HG03575 (cell line): ENCODE results near the gene ERV3-1.
"Not testable (repeated sequence)": the region's sequence is repeated elsewhere in the genome, so short reads cannot be mapped to it uniquely, and the experiment has no call there.

ENCODE experiments used
- ATAC-seq: cut with Tn5 transposase; IDR thresholded peaks from one replicate; pipeline ENCODE4 v1.9.1; 2021; ENCODE audit not compliant: unreplicated experiment, insufficient number of reproducible peaks, low FRiP score; ENCODE audit errors: extremely low read depth

Gene ERV3-1

GRCh38 chr7:65002972-65003585, 3.4 kb downstream of the ERV3-1 start:
- ATAC-seq = no peak

GRCh38 chr7:65001291-65001814, 5.1 kb downstream of the ERV3-1 start:
- no peak for ATAC-seq

GRCh38 chr7:64999165-65000004, 7.1 kb downstream of the ERV3-1 start:
- ATAC-seq = peak; percentile 72

GRCh38 chr7:64998865-64999164, 7.7 kb downstream of the ERV3-1 start:
- no peak for ATAC-seq

- ATAC-seq = no peak
Observed at GRCh38 chr7:64997927-64998391, 8.5 kb downstream of the ERV3-1 start.

GRCh38 chr7:64997164-64997908, 9.2 kb downstream of the ERV3-1 start:
- no peak for ATAC-seq

- ATAC-seq = no peak
Observed at GRCh38 chr7:64996305-64996704, 10.2 kb downstream of the ERV3-1 start.

DNA sequence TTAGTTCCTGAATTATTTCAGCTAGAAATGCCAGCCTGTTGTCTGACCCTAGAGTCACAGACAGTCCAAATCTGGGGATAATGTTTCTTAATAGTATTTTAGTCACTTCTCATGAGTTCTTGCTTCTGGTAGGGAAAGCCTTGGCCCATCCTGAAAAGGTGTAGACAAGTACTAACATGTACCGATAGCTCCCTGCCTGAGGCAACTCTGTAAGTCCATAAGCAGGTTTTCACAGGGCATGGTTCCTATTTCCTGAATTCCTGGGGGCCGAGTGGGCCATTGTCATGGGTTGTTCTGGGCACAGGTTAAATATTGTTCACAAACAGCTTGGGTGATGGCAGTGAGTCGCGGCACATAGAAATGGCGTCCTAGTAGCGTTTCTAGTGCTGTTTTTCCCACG, 12.6 kb downstream of the ERV3-1 start:
- ATAC-seq = no peak

DNA sequence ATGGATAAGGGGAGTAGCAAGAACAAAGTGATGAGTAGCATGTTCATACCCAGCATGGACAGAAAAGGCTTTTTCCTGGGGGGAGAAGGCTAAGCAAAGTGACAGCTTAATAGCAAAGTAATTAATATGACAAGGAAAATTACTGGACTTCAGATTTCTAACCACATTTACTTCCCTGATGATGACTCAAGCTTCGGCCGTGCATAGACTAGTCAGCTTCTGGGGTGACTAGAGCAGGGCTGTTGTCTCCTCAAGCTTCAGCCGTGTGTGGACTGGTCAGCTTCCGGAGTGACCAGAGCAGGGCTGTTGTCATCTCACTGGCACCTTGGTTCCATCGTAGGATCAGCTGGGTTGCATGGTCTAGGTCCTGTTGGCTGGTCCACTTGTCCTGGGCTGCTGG, 13.5 kb downstream of the ERV3-1 start:
- ATAC-seq = no peak

GRCh38 chr7:64990936-64991335, 15.6 kb downstream of the ERV3-1 start, which contains the start of gene ZNF117:
ZNF117 (minus strand) TSS chr7:64991036.
- no peak for ATAC-seq

GRCh38 chr7:64990216-64990615, 16.3 kb downstream of the ERV3-1 start:
- no peak for ATAC-seq

GRCh38 chr7:64978497-64979203, 27.8 kb downstream of the ERV3-1 start:
- ATAC-seq = no peak

DNA sequence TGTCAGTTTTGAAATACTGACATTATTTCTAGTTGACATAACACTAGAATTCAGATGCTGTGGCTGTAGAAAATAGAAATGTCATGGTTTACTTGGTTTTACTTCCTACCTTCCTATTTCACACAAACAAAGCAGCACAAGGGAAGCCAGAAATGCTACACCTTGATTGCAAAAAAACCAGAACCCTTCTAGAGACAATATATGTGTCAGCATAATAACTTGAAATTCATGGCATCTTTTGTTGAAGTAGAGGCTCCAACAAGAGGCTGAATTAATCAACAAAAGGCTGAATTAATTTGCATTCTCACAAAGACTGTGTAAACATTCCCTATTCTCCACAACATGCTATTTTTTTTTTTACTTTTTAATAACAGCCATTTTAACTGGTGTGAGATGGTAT, 40.9 kb downstream of the ERV3-1 start:
- no peak for ATAC-seq

- ATAC-seq = no peak
Observed at GRCh38 chr7:64959072-64959747, 47.3 kb downstream of the ERV3-1 start.

- ATAC-seq = no peak
Observed at GRCh38 chr7:64951250-64951848, 55.1 kb downstream of the ERV3-1 start.

DNA sequence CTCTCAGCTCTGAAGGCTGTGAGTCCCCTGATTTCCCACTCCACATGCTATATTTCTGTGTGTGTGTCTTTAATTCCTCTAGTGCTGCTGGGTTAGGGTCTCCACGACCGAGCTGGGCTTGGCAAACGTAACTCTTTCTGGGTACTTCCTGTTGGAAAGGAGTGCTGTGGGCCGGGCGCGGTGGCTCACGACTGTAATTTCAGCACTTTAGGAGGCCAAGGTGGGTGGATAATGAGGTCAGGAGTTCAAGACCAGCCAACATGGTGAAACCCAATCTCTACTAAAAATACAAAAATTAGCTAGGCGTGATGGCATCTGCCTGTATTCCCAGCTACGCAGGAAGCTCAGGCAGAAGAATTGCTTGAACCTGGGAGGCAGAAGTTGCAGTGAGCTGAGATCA, 55.8 kb downstream of the ERV3-1 start:
- not testable (repeated sequence) for ATAC-seq

DNA sequence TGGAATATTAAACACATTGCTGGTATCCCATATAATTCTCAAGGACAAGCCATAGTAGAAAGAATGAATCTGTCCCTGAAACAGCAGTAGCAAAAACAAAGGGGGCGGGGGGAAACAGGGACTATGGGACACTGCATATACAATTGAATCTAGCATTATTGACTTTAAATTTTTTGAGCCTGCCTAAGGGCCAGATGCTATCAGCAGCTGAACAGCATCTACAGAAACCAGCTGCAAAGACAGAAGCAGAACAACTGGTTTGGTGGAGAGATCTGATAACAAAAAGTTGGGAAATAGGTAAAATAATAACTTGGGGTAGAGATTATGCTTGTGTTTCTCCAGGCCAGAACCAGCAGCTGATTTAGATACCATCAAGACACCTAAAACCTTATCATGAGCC, 57.7 kb downstream of the ERV3-1 start:
- ATAC-seq = not testable (repeated sequence)
